ENCODE data around the gene SLX4IP.
A peak's percentile ranks its signal among the peaks of the same experiment; 100 is the strongest.

SLX4IP gene

DNA sequence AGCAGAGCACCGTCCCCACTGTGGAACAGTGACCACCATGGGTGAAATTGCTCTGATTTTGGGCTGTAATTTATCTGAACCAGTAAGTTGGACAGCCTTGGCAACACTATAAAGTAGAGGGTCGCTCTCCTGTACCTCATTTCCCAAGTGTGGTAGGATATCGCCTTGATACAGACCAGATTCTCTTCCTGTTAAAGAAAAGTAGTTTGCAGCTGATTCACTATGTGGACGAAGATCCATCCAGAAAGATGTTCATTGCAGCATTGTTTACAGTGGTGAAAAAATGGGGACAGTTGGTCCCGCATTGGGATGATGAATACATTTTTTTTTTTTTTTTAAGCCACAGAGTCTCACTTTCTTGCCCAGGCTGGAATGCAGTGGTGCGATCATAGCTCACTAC lies 74.3 kb downstream of the SLX4IP start (continued):
- no peak for TF ChIP-seq ZBTB48 (tag by site-specific recombination; IDR thresholded peaks at IDR 0.05)
- TF ChIP-seq ZNF596 (tag by site-specific recombination; IDR thresholded peaks at IDR 0.05) = no peak
- no peak for TF ChIP-seq ZBTB7A (tag by site-specific recombination; IDR thresholded peaks at IDR 0.05; ENCODE audit: low read depth)

DNA sequence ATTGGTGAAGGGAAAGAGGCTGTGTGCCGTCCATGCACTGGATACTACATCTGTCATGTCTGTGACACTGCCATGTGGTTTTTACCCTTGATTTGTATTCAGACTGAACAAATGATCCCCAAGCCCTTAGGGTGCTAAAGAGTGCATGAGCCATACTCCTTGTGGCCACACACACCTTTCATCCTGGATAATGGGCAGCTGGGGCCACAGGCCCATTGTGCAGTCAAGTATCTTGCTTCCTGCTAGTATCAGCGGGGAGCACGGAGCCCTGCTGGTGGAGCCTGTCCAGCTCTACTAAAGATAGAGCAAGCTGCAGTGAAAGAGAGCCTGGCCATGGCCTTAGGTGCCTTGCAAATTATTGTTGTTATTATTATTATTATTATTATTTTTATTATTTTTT lies 75.1 kb downstream of the SLX4IP start:
- Histone ChIP-seq H3K4me1 (ENCODE audit: control insufficient read depth, insufficient read depth, low read length) (peaks cover 9% of the 10 kb centered on the region), H3K4me3 (ENCODE audit: low read depth, low read length) (no peak overlapping the region), H3K27ac (ENCODE audit: extremely low read depth, low read depth, low read length) (no peak overlapping the region), H3K9me3 (ENCODE audit: control insufficient read depth, insufficient read depth, low read depth, low read length) (no peaks in the 10 kb centered on the region), H3K36me3 (ENCODE audit: control insufficient read depth in 2 of 2, insufficient read depth in 1 of 2, low read length in 2 of 2) (no peaks in the 10 kb centered on the region)
- POLR2A ChIA-PET = no interaction called here
- TF ChIP-seq ZIC2 (tag by site-specific recombination; IDR thresholded peaks at IDR 0.05) (0 out of 2 replicates have a peak, but pooled peaks have one; percentile 23), ZBTB7A (tag by site-specific recombination; IDR thresholded peaks at IDR 0.05; ENCODE audit: low read depth) (no peak)
- CTCF ChIA-PET = no interaction called here

DNA sequence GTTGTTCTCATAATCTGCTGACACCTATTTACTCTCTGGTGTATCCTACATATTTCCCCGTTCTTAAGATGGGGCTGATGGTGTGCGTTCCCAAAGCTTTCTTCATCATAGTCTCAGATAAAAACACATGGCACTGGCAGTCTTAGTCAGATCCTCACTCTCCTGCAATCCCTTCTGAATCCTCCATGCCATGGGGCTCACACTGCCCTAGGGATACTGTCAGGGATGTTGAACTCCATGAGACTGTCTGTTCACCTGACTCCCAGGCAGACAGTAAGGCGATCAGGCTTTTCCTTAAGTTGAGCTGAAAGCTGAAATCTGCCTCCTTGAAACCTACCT lies 76.0 kb downstream of the SLX4IP start:
- CTCF ChIA-PET = no interaction called here
- POLR2A ChIA-PET = no interaction called here
- no peaks in the 10 kb centered on the region for H3K36me3 ChIP-seq (ENCODE audit: control insufficient read depth in 2 of 2, insufficient read depth in 1 of 2, low read length in 2 of 2)
- H3K4me3 ChIP-seq (ENCODE audit: low read depth, low read length) = no peak overlapping the region
- TF ChIP-seq ZNF354C (tag by site-specific recombination; IDR thresholded peaks at IDR 0.05; ENCODE audit: borderline replicate concordance, low read depth) = no peak
- TF ChIP-seq, protein P1, sequence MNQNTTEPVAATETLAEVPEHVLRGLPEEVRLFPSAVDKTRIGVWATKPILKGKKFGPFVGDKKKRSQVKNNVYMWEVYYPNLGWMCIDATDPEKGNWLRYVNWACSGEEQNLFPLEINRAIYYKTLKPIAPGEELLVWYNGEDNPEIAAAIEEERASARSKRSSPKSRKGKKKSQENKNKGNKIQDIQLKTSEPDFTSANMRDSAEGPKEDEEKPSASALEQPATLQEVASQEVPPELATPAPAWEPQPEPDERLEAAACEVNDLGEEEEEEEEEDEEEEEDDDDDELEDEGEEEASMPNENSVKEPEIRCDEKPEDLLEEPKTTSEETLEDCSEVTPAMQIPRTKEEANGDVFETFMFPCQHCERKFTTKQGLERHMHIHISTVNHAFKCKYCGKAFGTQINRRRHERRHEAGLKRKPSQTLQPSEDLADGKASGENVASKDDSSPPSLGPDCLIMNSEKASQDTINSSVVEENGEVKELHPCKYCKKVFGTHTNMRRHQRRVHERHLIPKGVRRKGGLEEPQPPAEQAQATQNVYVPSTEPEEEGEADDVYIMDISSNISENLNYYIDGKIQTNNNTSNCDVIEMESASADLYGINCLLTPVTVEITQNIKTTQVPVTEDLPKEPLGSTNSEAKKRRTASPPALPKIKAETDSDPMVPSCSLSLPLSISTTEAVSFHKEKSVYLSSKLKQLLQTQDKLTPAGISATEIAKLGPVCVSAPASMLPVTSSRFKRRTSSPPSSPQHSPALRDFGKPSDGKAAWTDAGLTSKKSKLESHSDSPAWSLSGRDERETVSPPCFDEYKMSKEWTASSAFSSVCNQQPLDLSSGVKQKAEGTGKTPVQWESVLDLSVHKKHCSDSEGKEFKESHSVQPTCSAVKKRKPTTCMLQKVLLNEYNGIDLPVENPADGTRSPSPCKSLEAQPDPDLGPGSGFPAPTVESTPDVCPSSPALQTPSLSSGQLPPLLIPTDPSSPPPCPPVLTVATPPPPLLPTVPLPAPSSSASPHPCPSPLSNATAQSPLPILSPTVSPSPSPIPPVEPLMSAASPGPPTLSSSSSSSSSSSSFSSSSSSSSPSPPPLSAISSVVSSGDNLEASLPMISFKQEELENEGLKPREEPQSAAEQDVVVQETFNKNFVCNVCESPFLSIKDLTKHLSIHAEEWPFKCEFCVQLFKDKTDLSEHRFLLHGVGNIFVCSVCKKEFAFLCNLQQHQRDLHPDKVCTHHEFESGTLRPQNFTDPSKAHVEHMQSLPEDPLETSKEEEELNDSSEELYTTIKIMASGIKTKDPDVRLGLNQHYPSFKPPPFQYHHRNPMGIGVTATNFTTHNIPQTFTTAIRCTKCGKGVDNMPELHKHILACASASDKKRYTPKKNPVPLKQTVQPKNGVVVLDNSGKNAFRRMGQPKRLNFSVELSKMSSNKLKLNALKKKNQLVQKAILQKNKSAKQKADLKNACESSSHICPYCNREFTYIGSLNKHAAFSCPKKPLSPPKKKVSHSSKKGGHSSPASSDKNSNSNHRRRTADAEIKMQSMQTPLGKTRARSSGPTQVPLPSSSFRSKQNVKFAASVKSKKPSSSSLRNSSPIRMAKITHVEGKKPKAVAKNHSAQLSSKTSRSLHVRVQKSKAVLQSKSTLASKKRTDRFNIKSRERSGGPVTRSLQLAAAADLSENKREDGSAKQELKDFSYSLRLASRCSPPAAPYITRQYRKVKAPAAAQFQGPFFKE (tag by site-specific recombination; IDR thresholded peaks at IDR 0.05; ENCODE audit: borderline replicate concordance) = no peak
- no peak for TF ChIP-seq ZNF423 (tag by site-specific recombination; IDR thresholded peaks at IDR 0.05)
- no peak for TF ChIP-seq ZFP69B (tag by site-specific recombination; IDR thresholded peaks at IDR 0.05)
- TF ChIP-seq ZNF658 (tag by site-specific recombination; IDR thresholded peaks at IDR 0.05) = no peak
- TF ChIP-seq, protein P2, sequence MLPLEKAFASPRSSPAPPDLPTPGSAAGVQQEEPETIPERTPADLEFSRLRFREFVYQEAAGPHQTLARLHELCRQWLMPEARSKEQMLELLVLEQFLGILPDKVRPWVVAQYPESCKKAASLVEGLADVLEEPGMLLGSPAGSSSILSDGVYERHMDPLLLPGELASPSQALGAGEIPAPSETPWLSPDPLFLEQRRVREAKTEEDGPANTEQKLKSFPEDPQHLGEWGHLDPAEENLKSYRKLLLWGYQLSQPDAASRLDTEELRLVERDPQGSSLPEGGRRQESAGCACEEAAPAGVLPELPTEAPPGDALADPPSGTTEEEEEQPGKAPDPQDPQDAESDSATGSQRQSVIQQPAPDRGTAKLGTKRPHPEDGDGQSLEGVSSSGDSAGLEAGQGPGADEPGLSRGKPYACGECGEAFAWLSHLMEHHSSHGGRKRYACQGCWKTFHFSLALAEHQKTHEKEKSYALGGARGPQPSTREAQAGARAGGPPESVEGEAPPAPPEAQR (tag by site-specific recombination; IDR thresholded peaks at IDR 0.05) = no peak
- no peak overlapping the region for H3K27ac ChIP-seq (ENCODE audit: extremely low read depth, low read depth, low read length)
- peaks cover 9% of the 10 kb centered on the region for H3K4me1 ChIP-seq (ENCODE audit: control insufficient read depth, insufficient read depth, low read length)
- no peaks in the 10 kb centered on the region for H3K9me3 ChIP-seq (ENCODE audit: control insufficient read depth, insufficient read depth, low read depth, low read length)

DNA sequence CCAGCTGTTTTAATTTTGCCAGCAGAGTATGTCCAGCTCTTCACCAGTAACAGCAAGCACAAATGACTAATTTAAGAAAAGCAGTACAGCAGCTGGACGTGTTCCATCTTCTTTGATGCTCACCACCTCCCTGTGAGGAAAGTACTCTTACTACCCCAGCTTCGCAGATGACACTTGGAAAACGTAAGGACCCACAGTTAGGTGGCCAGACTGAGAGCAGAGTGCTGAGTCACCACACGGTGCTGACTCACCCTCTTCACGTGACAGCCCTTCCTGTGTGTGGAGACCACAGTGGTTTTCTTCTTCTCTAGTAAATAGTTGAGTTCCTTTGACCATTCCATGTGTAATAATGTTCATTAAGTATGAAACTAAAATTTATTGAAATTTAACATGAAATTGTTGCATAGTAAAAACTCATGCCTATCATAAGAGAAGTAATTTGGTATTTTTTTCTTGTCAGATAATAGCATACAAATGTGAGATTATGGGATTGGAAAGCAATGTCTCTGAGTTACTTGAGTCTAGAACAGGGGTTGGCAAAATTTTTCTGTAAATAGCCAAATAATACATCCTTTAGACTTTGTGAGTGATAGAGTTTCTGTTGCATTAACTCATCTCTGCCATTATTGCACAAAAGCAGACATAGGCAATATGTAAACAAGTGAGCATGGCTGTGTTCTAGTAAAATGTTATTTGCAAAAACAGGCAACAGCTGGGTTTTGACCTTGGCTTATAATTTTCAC lies 76.6 kb downstream of the SLX4IP start:
- H3K36me3 ChIP-seq (ENCODE audit: control insufficient read depth in 2 of 2, insufficient read depth in 1 of 2, low read length in 2 of 2) = no peaks in the 10 kb centered on the region
- ChIA-PET CTCF (no interaction called here), POLR2A (no interaction called here)
- H3K27ac ChIP-seq (ENCODE audit: extremely low read depth, low read depth, low read length) = no peak overlapping the region
- H3K9me3 ChIP-seq (ENCODE audit: control insufficient read depth, insufficient read depth, low read depth, low read length) = no peaks in the 10 kb centered on the region
- no peak overlapping the region for H3K4me3 ChIP-seq (ENCODE audit: low read depth, low read length)
- peaks cover 9% of the 10 kb centered on the region for H3K4me1 ChIP-seq (ENCODE audit: control insufficient read depth, insufficient read depth, low read length)
- TF ChIP-seq ZNF394 (tag by site-specific recombination; IDR thresholded peaks at IDR 0.05; ENCODE audit: borderline replicate concordance) = peak; percentile 38; the same call in 1 of the 2 replicates
- no peak for TF ChIP-seq ZNF707 (tag by site-specific recombination; IDR thresholded peaks at IDR 0.05)
- TF ChIP-seq ZNF132 (tag by site-specific recombination; IDR thresholded peaks at IDR 0.05; ENCODE audit: borderline replicate concordance) = no peak
- TF ChIP-seq ZNF585B (tag by site-specific recombination; IDR thresholded peaks at IDR 0.05) = no peak
- TF ChIP-seq ZNF776 (tag by site-specific recombination; IDR thresholded peaks at IDR 0.05; ENCODE audit: borderline replicate concordance) = no peak
- TF ChIP-seq, protein P3, sequence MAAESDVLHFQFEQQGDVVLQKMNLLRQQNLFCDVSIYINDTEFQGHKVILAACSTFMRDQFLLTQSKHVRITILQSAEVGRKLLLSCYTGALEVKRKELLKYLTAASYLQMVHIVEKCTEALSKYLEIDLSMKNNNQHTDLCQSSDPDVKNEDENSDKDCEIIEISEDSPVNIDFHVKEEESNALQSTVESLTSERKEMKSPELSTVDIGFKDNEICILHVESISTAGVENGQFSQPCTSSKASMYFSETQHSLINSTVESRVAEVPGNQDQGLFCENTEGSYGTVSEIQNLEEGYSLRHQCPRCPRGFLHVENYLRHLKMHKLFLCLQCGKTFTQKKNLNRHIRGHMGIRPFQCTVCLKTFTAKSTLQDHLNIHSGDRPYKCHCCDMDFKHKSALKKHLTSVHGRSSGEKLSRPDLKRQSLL (tag by site-specific recombination; IDR thresholded peaks at IDR 0.05) = no peak
- TF ChIP-seq ZNF555 (tag by site-specific recombination; conservative IDR thresholded peaks at IDR 0.05) = no peak
- TF ChIP-seq ZNF521 (tag by site-specific recombination; IDR thresholded peaks at IDR 0.05) = no peak
- TF ChIP-seq SP7 (tag by site-specific recombination; IDR thresholded peaks at IDR 0.05) = peak; percentile 59; the same call in 1 of the 2 replicates
- TF ChIP-seq KLF9 (tag by site-specific recombination; IDR thresholded peaks at IDR 0.05; ENCODE audit: low read depth) = no peak
- TF ChIP-seq ZNF19 (tag by site-specific recombination; IDR thresholded peaks at IDR 0.05; ENCODE audit: low read depth) = no peak
- no peak for TF ChIP-seq ZFHX2 (tag by site-specific recombination; conservative IDR thresholded peaks at IDR 0.05)

Data from HEK293 (cell line).